Liver (tissue), 9 donors: ENCODE measurements around the gene KLHDC8A. TPM values are rescaled to one million over a fixed set of nuclear protein-coding genes. Genes with fewer than 3 reads are reported as not detected.

Experiments
- DNase-seq: peaks from one replicate; pipeline ENCODE4 v3.0.0-alpha.2; 2017; ENCODE audit warnings: low spot score
- H3K27ac ChIP-seq, 2 donors: one replicate each; pipeline ENCODE4 v1.7.0; 2013; ENCODE audit warnings: inconsistent platforms in 2 of 2, low read length in 2 of 2, control low read depth in 1 of 2, low read depth in 1 of 2, mild to moderate bottlenecking in 1 of 2
- H3K27me3 ChIP-seq, 4 donors: one replicate each; pipeline versions ENCODE4 v1.6.1 to v1.7.0; 2013; ENCODE audit warnings: low read length in 3 of 4, inconsistent platforms in 1 of 4, mild to moderate bottlenecking in 1 of 4, moderate library complexity in 1 of 4; ENCODE audit not compliant: control insufficient read depth in 4 of 4, insufficient read depth in 4 of 4
- H3K36me3 ChIP-seq, 4 donors: one replicate each; pipeline versions ENCODE4 v1.6.1 to v1.7.0; 2013; ENCODE audit warnings: low read length in 3 of 4, mild to moderate bottlenecking in 3 of 4, low read depth in 1 of 4, moderate library complexity in 1 of 4; ENCODE audit not compliant: control insufficient read depth in 4 of 4, insufficient read depth in 3 of 4
- H3K4me1 ChIP-seq, 4 donors: one replicate each; pipeline versions ENCODE4 v1.6.1 to v1.7.0; 2013; ENCODE audit warnings: low read length in 3 of 4, mild to moderate bottlenecking in 3 of 4, moderate library complexity in 1 of 4; ENCODE audit not compliant: control insufficient read depth in 4 of 4, insufficient read depth in 4 of 4
- H3K4me3 ChIP-seq, 3 donors: one replicate each; pipeline versions ENCODE4 v1.6.1 to v1.7.0; 2013; ENCODE audit warnings: low read length in 3 of 3, control low read depth in 1 of 3, low read depth in 1 of 3, mild to moderate bottlenecking in 1 of 3
- H3K9ac ChIP-seq, 2 donors: one replicate each; pipeline ENCODE4 v1.7.0; 2013; ENCODE audit warnings: low read length in 2 of 2, mild to moderate bottlenecking in 2 of 2, moderate library complexity in 2 of 2, control low read depth in 1 of 2, low read depth in 1 of 2
- H3K9me3 ChIP-seq, 4 donors: one replicate each; pipeline versions ENCODE4 v1.6.1 to v1.7.0; 2013; ENCODE audit warnings: low read length in 3 of 4; ENCODE audit not compliant: control insufficient read depth in 4 of 4
- CTCF ChIP-seq: fragments of 150-350 bp; IDR thresholded peaks from 2 replicates; pipeline ENCODE4 v1.5.1; 2017; ENCODE audit warnings: improper control_type of control experiment, low read depth, low read length; ENCODE audit not compliant: missing input control
- EGR1 ChIP-seq, 2 donors: IDR thresholded peaks; 2 replicates each; pipeline ENCODE4 v1.6.1; 2016 to 2018; ENCODE audit warnings: antibody characterized with exemption in 2 of 2, low read depth in 2 of 2
- FOXA1 ChIP-seq: IDR thresholded peaks from 2 replicates; pipeline ENCODE4 v1.6.1; 2016; ENCODE audit warnings: antibody characterized with exemption
- FOXA2 ChIP-seq: IDR thresholded peaks from 2 replicates; pipeline ENCODE4 v1.6.1; 2016; ENCODE audit warnings: antibody characterized with exemption
- GABPA ChIP-seq, 2 donors: IDR thresholded peaks in 1 of 2; conservative IDR thresholded peaks in 1 of 2; 2 replicates each; pipeline ENCODE4 v1.6.1; 2016; ENCODE audit warnings: antibody characterized with exemption in 2 of 2, mild to moderate bottlenecking in 1 of 2, moderate library complexity in 1 of 2
- HNF4G ChIP-seq: IDR thresholded peaks from 2 replicates; pipeline ENCODE4 v1.6.1; 2016; ENCODE audit warnings: antibody characterized with exemption
- JUND ChIP-seq, 2 donors: IDR thresholded peaks; 2 replicates each; pipeline ENCODE4 v1.6.1; 2016; ENCODE audit warnings: antibody characterized with exemption in 2 of 2
- NR2F2 ChIP-seq: IDR thresholded peaks from 2 replicates; pipeline ENCODE4 v1.6.1; 2016; ENCODE audit warnings: antibody characterized with exemption
- RAD21 ChIP-seq, 2 donors: IDR thresholded peaks; 2 replicates each; pipeline ENCODE4 v1.6.1; 2016; ENCODE audit warnings: antibody characterized with exemption in 2 of 2, mild to moderate bottlenecking in 2 of 2
- REST ChIP-seq: IDR thresholded peaks from 2 replicates; pipeline ENCODE4 v1.6.1; 2016; ENCODE audit warnings: antibody characterized with exemption, mild to moderate bottlenecking
- RXRA ChIP-seq, 2 donors: IDR thresholded peaks; 2 replicates each; pipeline ENCODE4 v1.6.1; 2017 to 2018; ENCODE audit warnings: antibody characterized with exemption in 2 of 2, mild to moderate bottlenecking in 1 of 2
- SP1 ChIP-seq: IDR thresholded peaks from 2 replicates; pipeline ENCODE4 v1.6.1; 2018; ENCODE audit warnings: antibody characterized with exemption, mild to moderate bottlenecking
- TAF1 ChIP-seq: conservative IDR thresholded peaks from 2 replicates; pipeline ENCODE4 v1.6.1; 2016; ENCODE audit warnings: antibody characterized with exemption, mild to moderate bottlenecking
- YY1 ChIP-seq: IDR thresholded peaks from 2 replicates; pipeline ENCODE4 v1.6.1; 2016; ENCODE audit warnings: antibody characterized with exemption, mild to moderate bottlenecking
- WGBS: extraction: QIAGEN DNeasy Blood & Tissue Kit; methylation state at CpG from one replicate; pipeline ENCODE4 v1.1.7; 2013; 5-methylcytosine and 5-hydroxymethylcytosine counted together
- polyA plus RNA-seq, 2 donors: library from polyadenylated mRNA; stranded (reverse) in 1 of 2; unstranded in 1 of 2; fragments of 200-250 nt in 1 of 2; fragments of >200 nt in 1 of 2; fragmentation: Nextera tagmentation in 1 of 2; extraction: Ambion mirVana in 1 of 2; gene quantifications; one replicate each; pipeline versions ENCODE4 v1.2.1 to v1.2.3, GENCODE V29; 2013 to 2015
- total RNA-seq, 2 donors: library from RNA; depleted of rRNA; stranded (reverse); fragments of >200 nt; gene quantifications; one replicate each; pipeline ENCODE4 v1.2.3, GENCODE V29; 2014
- TF ChIP-seq, protein P1 (sequence below): IDR thresholded peaks from 2 replicates; pipeline ENCODE4 v1.6.1; 2016; ENCODE audit warnings: antibody characterized with exemption
- TF ChIP-seq, protein P2 (sequence below): IDR thresholded peaks from 2 replicates; pipeline ENCODE4 v1.6.1; 2016; ENCODE audit warnings: antibody characterized with exemption
- donor health status: healthy.
- donor health status: healthy.
- donor health status: healthy.
- donor health status: healthy.
- donor health status: healthy.

The KLHDC8A gene
- total and polyA plus RNA-seq, 4 donors, result 0.02 to 0.05 TPM; not detected in 2

- 82% methylated on average over 6 of the region's 6 CpGs for whole genome bisulfite sequencing
- H3K9ac ChIP-seq, result no peak overlapping the region
- H3K36me3 ChIP-seq, result peaks cover 16 to 36% (median 31%) of the 10 kb centered on the region in 4 donors
- no peaks in the 10 kb centered on the region for H3K9me3 ChIP-seq
- no peak overlapping the region for H3K27ac ChIP-seq
- no peak for TF ChIP-seq NR2F2
- TF ChIP-seq JUND (IDR thresholded peaks at IDR 0.05), result no peak
- no peak for TF ChIP-seq YY1
- no peak for TF ChIP-seq FOXA2
- TF ChIP-seq EGR1 (IDR thresholded peaks at IDR 0.05; ENCODE audit: low read depth in 2 of 2), result no peak
- peaks cover 0 to 1% (median 0%) of the 10 kb centered on the region in 4 donors for H3K4me1 ChIP-seq
- DNase-seq, result no peak
- no peak overlapping the region for H3K4me3 ChIP-seq
- H3K27me3 ChIP-seq, result no peaks in the 10 kb centered on the region
Measured at GRCh38 chr1:205301842-205302588, 54.7 kb downstream of the KLHDC8A start.

DNA sequence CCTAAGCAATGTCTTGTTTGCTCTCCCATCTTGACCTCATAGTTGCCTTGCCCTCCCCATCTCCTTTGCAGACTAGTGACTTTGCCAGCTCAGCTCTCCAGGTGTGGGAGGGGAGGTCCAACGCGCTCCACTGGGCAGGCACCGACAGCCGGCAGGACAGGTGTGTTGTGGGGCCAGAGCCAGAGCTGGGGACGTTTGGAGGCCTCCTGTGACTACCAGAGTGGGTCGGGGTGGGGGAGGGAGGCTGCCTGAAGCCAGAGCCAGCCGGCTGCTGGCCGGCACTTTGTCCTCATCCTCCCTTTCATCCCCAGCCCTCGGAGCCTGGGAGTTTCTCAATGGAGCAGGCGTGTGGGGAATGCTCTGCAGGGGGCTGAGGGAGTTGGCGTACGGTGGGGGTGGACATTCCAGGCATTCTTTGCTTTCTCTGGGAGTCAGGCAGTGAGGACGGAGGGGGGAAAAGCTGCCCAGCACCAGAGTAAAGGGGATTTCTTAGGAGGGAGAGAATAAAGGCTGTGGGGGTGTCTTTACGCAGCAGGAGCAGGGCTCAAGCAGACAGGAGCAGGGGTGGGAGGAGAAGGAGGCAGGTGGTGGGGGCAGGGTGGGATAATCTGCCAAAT, 55.4 kb downstream of the KLHDC8A start:
- DNase-seq, result no peak
- no peaks in the 10 kb centered on the region for H3K27me3 ChIP-seq
- TF ChIP-seq YY1 (no peak), EGR1 (IDR thresholded peaks at IDR 0.05; ENCODE audit: low read depth in 2 of 2) (no peak), HNF4G (no peak), NR2F2 (no peak), JUND (IDR thresholded peaks at IDR 0.05) (no peak), REST (no peak), FOXA2 (no peak), TAF1 (no peak), FOXA1 (no peak), SP1 (peak; percentile 45), RAD21 (IDR thresholded peaks at IDR 0.05) (no peak), RXRA (IDR thresholded peaks at IDR 0.05) (peak in 1 of 2 donors; percentile 24)
- TF ChIP-seq, protein P1, sequence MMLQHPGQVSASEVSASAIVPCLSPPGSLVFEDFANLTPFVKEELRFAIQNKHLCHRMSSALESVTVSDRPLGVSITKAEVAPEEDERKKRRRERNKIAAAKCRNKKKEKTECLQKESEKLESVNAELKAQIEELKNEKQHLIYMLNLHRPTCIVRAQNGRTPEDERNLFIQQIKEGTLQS, result no peak
- H3K4me3 ChIP-seq, result no peak overlapping the region
- WGBS, result 62% methylated on average over 14 of the region's 14 CpGs
- no peaks in the 10 kb centered on the region for H3K9me3 ChIP-seq
- H3K9ac ChIP-seq, result no peak overlapping the region
- H3K4me1 ChIP-seq, result no peaks in the 10 kb centered on the region
- H3K36me3 ChIP-seq, result peaks cover 16 to 33% (median 27%) of the 10 kb centered on the region in 4 donors
- H3K27ac ChIP-seq, result no peak overlapping the region

DNA sequence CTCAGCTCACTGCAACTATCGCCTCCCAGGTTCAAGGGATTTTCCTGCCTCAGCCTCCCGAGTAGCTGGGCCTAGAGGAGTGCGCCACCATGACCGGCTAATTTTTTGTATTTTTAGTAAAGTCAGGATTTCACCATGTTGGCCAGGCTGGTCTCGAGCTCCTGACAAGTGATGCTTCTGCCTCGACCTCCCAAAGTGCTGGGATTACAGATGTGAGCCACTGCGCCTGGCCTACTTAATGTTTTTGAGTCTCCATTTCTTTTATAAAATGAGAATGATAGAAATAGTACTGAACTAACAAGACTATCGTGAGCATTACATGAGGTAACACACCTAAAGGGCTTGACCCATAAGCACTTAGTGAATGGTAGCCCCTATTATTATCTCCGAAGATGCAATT, 56.6 kb downstream of the KLHDC8A start:
- peaks cover 16 to 28% (median 21%) of the 10 kb centered on the region in 4 donors for H3K36me3 ChIP-seq
- H3K4me1 ChIP-seq, result no peaks in the 10 kb centered on the region
- TF ChIP-seq GABPA (IDR thresholded peaks at IDR 0.05 in 1 of 2, conservative IDR thresholded peaks at IDR 0.05 in 1 of 2), result no peak
- no peak for TF ChIP-seq REST
- TF ChIP-seq RAD21 (IDR thresholded peaks at IDR 0.05), result no peak
- no peak for TF ChIP-seq YY1
- no peak for TF ChIP-seq FOXA2
- no peak for TF ChIP-seq FOXA1
- no peak for TF ChIP-seq CTCF
- no peak for TF ChIP-seq NR2F2
- no peak for TF ChIP-seq TAF1
- TF ChIP-seq SP1, result no peak
- no peak for TF ChIP-seq JUND (IDR thresholded peaks at IDR 0.05)
- TF ChIP-seq, protein P2, sequence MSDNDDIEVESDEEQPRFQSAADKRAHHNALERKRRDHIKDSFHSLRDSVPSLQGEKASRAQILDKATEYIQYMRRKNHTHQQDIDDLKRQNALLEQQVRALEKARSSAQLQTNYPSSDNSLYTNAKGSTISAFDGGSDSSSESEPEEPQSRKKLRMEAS, result no peak
- H3K4me3 ChIP-seq, result no peak overlapping the region
- 91% methylated on average over 9 of the region's 9 CpGs for WGBS
- no peak for DNase-seq
- no peak overlapping the region for H3K27ac ChIP-seq
- H3K9ac ChIP-seq, result no peak overlapping the region
- H3K9me3 ChIP-seq, result no peaks in the 10 kb centered on the region
- H3K27me3 ChIP-seq, result no peaks in the 10 kb centered on the region
